Measurements from ENCODE around the gene SETD1A. TPM values are rescaled to one million over a fixed set of nuclear protein-coding genes. Genes with fewer than 3 reads are reported as not detected.

SETD1A gene
- total and polyA plus RNA-seq, 2 experiments from 2014 or later = 2.3 to 4.0 TPM

- H4K20me1 ChIP-seq (ENCODE audit: insufficient read depth) = no peaks in the 10 kb centered on the region
- 0 out of 2 replicates have a peak, but pooled peaks cover 3% of the 10 kb centered on the region for H3K36me3 ChIP-seq (ENCODE audit: low read depth)
- H3K27ac ChIP-seq = peak within 1 kb of the TSS; percentile 36
- peaks cover 13% of the 10 kb centered on the region for H3F3A ChIP-seq (ENCODE audit: insufficient read depth)
- peak; percentile 89 for DNase-seq
- H3K9me2 ChIP-seq (ENCODE audit: insufficient read depth) = no peaks in the 10 kb centered on the region
- H2AFZ ChIP-seq = peak within 1 kb of the TSS; percentile 57
- H3K4me2 ChIP-seq (ENCODE audit: unreplicated experiment) = peak within 1 kb of the TSS; percentile 77
- H3K9me3 ChIP-seq (ENCODE audit: low read depth) = no peaks in the 10 kb centered on the region
- H3K79me2 ChIP-seq (ENCODE audit: insufficient read depth) = no peaks in the 10 kb centered on the region
- H3K4me3 ChIP-seq = peak within 1 kb of the TSS; percentile 73
- peak within 1 kb of the TSS; percentile 80 for H3K9ac ChIP-seq
- WGBS, 2 experiments (ENCODE audit: low coverage in 1 of 2, low lambda C conversion rate in 2 of 2, missing lambda C conversion rate in 2 of 2) = 20 to 35% methylated on average over 16 to 21 of the region's 24 CpGs
- TF ChIP-seq EZH2 (IDR thresholded peaks at IDR 0.05; ENCODE audit: insufficient read depth, poor library complexity, severe bottlenecking) (no peak), EZH2phosphoT487 (IDR thresholded peaks at IDR 0.05; ENCODE audit: insufficient read depth, low read depth) (no peak)
- peaks cover 19% of the 10 kb centered on the region for H3K4me1 ChIP-seq (ENCODE audit: insufficient read depth)
- in situ Hi-C loops (cut with MboI) = loop anchor here (25.0 kb wide), 1 partner anchor 452 kb away; the partner anchor contains the start of genes COX6A2 and ZNF843
- H3K27me3 ChIP-seq (replicated peaks; ENCODE audit: insufficient read depth) = no peaks in the 10 kb centered on the region
Measured at GRCh38 chr16:30984669-30985400, 27.3 kb downstream of the SETD1A start, which contains the start of gene HSD3B7. Gene HSD3B7, plus strand, starts transcription at chr16:30985207. Its CDS starts 452 bp downstream, at chr16:30985659.

- peak overlapping the region; percentile 80 for H3K9ac ChIP-seq
- peaks cover 19% of the 10 kb centered on the region for H3K4me1 ChIP-seq (ENCODE audit: insufficient read depth)
- H3K27me3 ChIP-seq (replicated peaks; ENCODE audit: insufficient read depth) = no peaks in the 10 kb centered on the region
- H3K9me2 ChIP-seq (ENCODE audit: insufficient read depth) = no peaks in the 10 kb centered on the region
- H3K4me2 ChIP-seq (ENCODE audit: unreplicated experiment) = peak overlapping the region; percentile 77
- peak overlapping the region; percentile 57 for H2AFZ ChIP-seq
- peaks cover 13% of the 10 kb centered on the region for H3F3A ChIP-seq (ENCODE audit: insufficient read depth)
- WGBS, 2 experiments (ENCODE audit: low coverage in 1 of 2, low lambda C conversion rate in 2 of 2, missing lambda C conversion rate in 2 of 2) = 13 to 16% methylated on average over 19 to 20 of the region's 20 CpGs
- TF ChIP-seq EZH2 (IDR thresholded peaks at IDR 0.05; ENCODE audit: insufficient read depth, poor library complexity, severe bottlenecking) (no peak), EZH2phosphoT487 (IDR thresholded peaks at IDR 0.05; ENCODE audit: insufficient read depth, low read depth) (no peak)
- DNase-seq = peak; percentile 81
- H3K27ac ChIP-seq = peak overlapping the region; percentile 36
- peak overlapping the region; percentile 73 for H3K4me3 ChIP-seq
- H3K36me3 ChIP-seq (ENCODE audit: low read depth) = 0 out of 2 replicates have a peak, but pooled peaks cover 3% of the 10 kb centered on the region
- H3K9me3 ChIP-seq (ENCODE audit: low read depth) = no peaks in the 10 kb centered on the region
- H4K20me1 ChIP-seq (ENCODE audit: insufficient read depth) = no peaks in the 10 kb centered on the region
- no peaks in the 10 kb centered on the region for H3K79me2 ChIP-seq (ENCODE audit: insufficient read depth)
- in situ Hi-C loops (cut with MboI) = loop anchor here (25.0 kb wide), 1 partner anchor 452 kb away; the partner anchor contains the start of genes COX6A2 and ZNF843
Measured at GRCh38 chr16:30985401-30986128, 28.0 kb downstream of the SETD1A start.

- DNase-seq = no peak
- H4K20me1 ChIP-seq (ENCODE audit: insufficient read depth) = no peaks in the 10 kb centered on the region
- TF ChIP-seq EZH2 (IDR thresholded peaks at IDR 0.05; ENCODE audit: insufficient read depth, poor library complexity, severe bottlenecking) = no peak
- TF ChIP-seq EZH2phosphoT487 (IDR thresholded peaks at IDR 0.05; ENCODE audit: insufficient read depth, low read depth) = no peak
- H3F3A ChIP-seq (ENCODE audit: insufficient read depth) = peaks cover 13% of the 10 kb centered on the region
- 90 to 91% methylated on average over 29 of the region's 29 CpGs for WGBS, 2 experiments (ENCODE audit: low coverage in 1 of 2, low lambda C conversion rate in 2 of 2, missing lambda C conversion rate in 2 of 2)
- H3K79me2 ChIP-seq (ENCODE audit: insufficient read depth) = no peaks in the 10 kb centered on the region
- no peaks in the 10 kb centered on the region for H3K9me2 ChIP-seq (ENCODE audit: insufficient read depth)
- H3K27ac ChIP-seq = peak overlapping the region; percentile 36
- in situ Hi-C loops (cut with MboI) = loop anchor here (25.0 kb wide), 1 partner anchor 451 kb away; the partner anchor contains the start of genes COX6A2 and ZNF843
- no peaks in the 10 kb centered on the region for H3K9me3 ChIP-seq (ENCODE audit: low read depth)
- peaks cover 19% of the 10 kb centered on the region for H3K4me1 ChIP-seq (ENCODE audit: insufficient read depth)
- peak overlapping the region; percentile 80 for H3K9ac ChIP-seq
- H3K4me2 ChIP-seq (ENCODE audit: unreplicated experiment) = peak overlapping the region; percentile 77
- H3K4me3 ChIP-seq = peak overlapping the region; percentile 73; the same call in 1 of the 2 replicates
- 0 out of 2 replicates have a peak, but pooled peaks cover 3% of the 10 kb centered on the region for H3K36me3 ChIP-seq (ENCODE audit: low read depth)
- H3K27me3 ChIP-seq (replicated peaks; ENCODE audit: insufficient read depth) = no peaks in the 10 kb centered on the region
- no peak overlapping the region for H2AFZ ChIP-seq
Measured at GRCh38 chr16:30986129-30986991, 28.8 kb downstream of the SETD1A start.
